ENCODE results near the gene INCENP.
"Not testable (repeated sequence)": the region's sequence is repeated elsewhere in the genome, so short reads cannot be mapped to it uniquely, and the experiment has no call there.

The INCENP gene

DNA sequence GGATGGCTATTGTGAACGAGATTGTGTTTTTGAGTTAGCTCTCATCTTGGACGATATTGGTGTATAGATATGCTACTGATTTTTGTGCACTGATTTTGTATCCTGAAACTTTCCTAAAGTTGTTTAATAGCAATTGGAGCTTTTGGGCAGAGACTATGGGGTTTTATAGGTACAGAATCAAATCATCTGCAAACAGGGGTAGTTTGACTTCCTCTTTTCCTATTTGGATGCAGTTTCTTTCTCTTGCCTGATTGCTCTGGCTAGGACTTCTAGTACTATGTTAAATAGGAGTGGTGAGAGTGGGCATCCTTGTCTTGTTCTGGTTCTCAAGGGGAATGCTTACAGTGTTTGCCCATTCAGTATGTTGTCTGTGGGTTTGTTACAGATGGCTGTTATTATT lies 57.3 kb downstream of the INCENP start:
- no peak for DNase-seq

DNA sequence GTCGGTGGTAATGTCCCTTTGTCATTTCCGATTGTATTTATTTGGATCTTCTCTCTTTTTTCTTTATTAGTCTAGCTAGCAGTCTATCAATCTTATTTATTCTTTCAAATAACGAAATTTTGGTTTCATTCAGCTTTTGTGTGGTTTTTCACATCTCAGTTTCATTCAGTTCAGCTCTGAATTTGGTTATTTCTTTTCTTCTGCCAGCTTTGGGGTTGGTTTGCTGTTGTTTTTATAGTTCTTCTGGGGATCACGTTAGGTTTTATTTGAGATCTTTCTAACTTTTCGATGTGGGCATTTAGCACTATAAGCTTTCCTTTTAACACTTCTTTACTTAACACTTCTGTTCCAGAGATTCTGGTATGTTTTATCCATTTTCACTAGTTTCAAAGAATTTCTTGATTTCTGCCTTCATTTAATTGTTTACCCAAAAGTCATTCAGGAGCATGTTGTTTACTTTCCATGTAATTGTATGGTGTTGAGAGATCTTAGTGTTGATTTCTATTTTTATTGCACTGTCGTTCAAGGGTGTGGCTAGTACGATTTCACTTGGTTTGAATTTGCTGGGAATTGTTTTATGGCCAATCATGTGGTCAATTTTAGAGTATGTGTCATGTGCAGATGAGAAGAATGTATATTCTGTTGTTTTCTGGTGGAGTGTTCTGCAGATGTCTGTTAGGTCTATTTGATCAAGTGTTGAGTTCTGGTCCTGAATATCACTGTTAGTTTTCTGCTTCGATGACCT lies 58.5 kb downstream of the INCENP start:
- no peak for DNase-seq

DNA sequence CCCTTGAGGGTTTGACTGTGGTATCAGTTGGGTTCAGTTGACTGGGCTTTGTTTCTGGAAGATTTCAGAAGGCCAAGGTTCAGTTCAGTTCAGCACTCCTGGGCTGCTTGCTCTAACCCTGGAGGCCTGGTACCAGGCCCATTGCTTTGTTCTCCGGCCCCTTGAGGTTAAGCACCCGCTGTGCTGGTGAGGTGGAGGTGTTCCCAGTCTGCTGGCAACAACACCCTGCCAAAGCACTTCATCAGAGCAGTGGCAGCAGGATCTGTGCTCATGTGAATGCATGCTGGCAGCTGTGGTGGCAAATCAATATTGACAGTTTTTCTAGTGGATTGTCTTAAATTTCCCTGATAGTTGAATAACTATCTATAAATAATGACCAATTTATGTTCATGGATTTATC lies 62.4 kb downstream of the INCENP start:
- no peak for DNase-seq

DNA sequence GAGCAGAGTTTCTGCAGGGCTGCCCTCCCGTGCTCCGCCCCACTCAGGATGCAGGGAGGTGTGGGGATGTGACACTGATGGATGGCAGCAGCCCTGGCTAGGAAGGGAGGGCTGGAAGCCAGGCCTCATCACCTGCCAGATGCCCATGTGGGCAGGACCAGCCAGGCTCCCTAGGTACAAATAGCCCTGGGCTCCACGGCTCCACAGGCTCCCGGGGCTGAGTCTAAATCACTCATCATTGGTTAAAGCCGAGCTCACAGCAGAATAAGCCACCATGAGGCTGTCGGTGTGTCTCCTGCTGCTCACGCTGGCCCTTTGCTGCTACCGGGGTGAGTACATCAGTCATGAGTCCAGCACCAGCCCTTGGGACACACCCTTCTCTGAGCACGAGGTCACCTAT lies 66.2 kb downstream of the INCENP start, which contains the start of gene SCGB1D1:
TSS of gene SCGB1D1 (plus strand) at position 206 of the 400 bp plus-strand sequence. CDS start at position 275, 69 bp downstream.
- DNase-seq = no peak

DNA sequence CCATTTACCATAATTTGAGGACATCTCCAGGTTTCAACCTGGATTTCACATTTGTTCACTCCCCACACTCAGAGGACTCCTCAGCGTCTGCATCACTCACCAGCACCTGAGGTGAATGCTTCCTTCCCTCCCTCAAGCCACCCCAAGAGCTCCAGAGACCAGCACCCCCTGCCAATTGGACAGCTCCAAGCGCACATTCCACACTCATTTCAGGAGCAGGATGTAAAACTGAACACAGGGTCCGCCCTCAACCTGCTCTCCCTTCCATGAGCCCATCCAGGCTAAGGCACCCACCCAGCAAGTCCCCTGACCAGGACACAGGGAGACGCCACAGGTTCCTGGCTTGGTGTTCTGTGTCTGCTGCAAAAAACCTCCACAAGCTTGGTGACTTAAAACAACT lies 70.1 kb downstream of the INCENP start:
- no peak for DNase-seq

DNA sequence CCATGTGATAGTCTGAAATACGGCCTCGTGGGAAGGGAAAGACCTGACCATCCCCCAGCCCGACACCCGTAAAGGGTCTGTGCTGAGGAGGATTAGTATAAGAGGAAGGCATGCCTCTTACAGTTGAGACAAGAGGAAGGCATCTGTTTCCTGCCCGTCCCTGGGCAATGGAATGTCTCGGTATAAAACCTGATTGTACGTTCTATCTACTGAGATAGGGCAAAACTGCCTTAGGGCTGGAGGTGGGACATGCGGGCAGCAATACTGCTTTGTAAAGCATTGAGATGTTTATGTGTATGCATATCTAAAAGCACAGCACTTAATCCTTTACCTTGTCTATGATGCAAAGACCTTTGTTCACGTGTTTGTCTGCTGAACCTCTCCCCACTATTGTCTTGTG lies 71.2 kb downstream of the INCENP start:
- not testable (repeated sequence) for DNase-seq

DNA sequence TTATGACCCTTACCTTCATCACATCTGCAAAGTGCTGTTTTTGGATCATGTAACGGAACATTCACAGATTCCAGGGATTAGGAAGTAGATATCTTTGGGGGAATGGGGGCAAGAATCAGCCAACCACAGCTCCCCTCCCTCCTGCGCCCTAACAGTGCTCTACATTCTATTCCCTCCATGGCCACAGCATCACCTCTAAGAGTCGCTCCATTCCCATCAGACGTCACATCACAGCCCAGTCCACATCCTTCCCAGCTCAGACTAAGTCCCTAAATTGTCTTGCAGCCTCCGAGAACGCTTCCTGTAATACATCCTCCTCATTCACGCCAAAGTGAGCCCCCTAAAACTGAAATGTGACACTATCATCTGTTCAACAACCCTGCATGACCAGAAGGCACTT lies 72.1 kb downstream of the INCENP start:
- no peak for DNase-seq

DNA sequence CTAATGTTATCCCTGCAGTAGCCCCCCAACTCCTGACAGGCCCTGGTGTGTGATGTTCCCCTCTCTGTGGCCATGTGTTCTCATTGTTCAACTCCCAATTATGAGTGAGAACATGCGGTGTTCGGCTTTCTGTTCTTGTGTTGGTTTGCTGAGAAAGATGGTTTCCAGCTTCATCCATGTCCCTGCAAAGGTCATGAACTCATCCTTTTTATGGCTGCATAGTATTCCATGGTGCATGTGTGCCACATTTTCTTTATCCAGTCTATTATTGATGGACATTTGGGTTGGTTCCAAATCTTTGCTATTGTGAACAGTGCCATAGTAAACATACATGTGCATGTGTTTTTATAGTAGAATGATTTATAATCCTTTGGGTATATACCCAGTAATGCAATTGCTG lies 73.6 kb downstream of the INCENP start:
- DNase-seq = not testable (repeated sequence)

DNA sequence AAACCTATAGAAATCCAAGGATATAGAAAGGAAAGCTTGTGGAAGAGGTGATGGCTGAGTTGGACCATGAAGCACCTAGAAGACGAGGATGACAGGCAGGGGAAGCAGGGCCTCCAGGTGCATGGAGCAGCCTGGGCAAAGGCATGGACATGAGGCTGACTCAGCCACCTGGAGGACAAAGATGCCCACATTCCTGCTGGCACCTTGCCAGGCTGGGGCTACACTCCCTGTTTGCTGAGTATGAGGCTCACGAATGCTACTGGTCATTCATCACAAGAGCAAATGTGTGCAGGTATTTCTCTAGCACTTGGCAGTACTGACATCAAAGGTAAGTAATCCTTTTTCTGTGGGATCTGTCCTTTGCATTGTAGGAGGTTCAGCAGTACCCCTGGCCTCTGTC lies 77.6 kb downstream of the INCENP start:
- no peak for DNase-seq

All from NCI-H2171 (cell line).